22Rv1 (cell line): ENCODE measurements around the gene MPRIP.

Experiments used
- ZFX ChIP-seq: fragments of 450-650 bp; IDR thresholded peaks from 2 replicates; pipeline ENCODE4 v1.6.1; 2017; ENCODE audit warnings: antibody characterized with exemption, borderline replicate concordance
- TF ChIP-seq, protein P1 (sequence below): fragments of 450-650 bp; IDR thresholded peaks from 2 replicates; pipeline ENCODE4 v1.5.1; 2017; ENCODE audit warnings: mild to moderate bottlenecking

DNA sequence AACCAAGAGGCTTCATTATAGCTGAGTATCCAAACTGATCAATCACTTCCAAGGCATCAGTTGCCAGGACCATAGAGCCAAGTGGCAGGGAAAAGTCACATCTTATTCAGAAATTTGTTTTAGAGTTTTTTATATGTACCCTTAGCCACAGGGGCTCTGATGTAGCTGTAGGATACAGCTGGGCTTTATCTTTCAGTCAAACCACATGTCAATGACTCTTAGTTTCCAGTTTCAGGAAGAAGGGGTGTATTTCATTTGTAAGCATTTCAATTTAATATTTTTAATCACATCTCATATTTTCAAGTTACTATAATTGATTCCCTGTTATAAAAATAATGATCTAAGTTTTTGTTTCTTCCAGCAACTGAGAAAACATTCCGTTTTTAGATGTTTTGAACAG lies 197.6 kb downstream of the MPRIP start:
- no peak for TF ChIP-seq ZFX
- TF ChIP-seq, protein P1, sequence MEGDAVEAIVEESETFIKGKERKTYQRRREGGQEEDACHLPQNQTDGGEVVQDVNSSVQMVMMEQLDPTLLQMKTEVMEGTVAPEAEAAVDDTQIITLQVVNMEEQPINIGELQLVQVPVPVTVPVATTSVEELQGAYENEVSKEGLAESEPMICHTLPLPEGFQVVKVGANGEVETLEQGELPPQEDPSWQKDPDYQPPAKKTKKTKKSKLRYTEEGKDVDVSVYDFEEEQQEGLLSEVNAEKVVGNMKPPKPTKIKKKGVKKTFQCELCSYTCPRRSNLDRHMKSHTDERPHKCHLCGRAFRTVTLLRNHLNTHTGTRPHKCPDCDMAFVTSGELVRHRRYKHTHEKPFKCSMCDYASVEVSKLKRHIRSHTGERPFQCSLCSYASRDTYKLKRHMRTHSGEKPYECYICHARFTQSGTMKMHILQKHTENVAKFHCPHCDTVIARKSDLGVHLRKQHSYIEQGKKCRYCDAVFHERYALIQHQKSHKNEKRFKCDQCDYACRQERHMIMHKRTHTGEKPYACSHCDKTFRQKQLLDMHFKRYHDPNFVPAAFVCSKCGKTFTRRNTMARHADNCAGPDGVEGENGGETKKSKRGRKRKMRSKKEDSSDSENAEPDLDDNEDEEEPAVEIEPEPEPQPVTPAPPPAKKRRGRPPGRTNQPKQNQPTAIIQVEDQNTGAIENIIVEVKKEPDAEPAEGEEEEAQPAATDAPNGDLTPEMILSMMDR = no peak
